Omental fat pad (tissue), 4 donors: Measurements from ENCODE around the gene SESTD1. TPM values are rescaled to one million over a fixed set of nuclear protein-coding genes. Genes with fewer than 3 reads are reported as not detected.

Experiments
- ATAC-seq: fragments of 150-250 bp; one replicate; pipeline ENCODE4 v1.9.1; 2016; ENCODE audit warnings: mild to moderate bottlenecking, moderate library complexity; ENCODE audit not compliant: low FRiP score
- DNase-seq: peaks from one replicate; pipeline ENCODE4 v3.0.0-alpha.2; 2019; ENCODE audit warnings: low spot score
- total RNA-seq, 4 donors: library from RNA; depleted of rRNA; stranded (reverse); fragments of >200 nt; gene quantifications; one replicate each; pipeline ENCODE4 v1.1.0, GENCODE V29; 2016
- TF ChIP-seq, protein P1 (sequence below), 3 donors: fragments of 450-650 bp; IDR thresholded peaks; one replicate each; pipeline ENCODE4 v1.5.1; 2016 to 2017; ENCODE audit warnings: antibody characterized with exemption in 3 of 3, mild to moderate bottlenecking in 3 of 3, moderate library complexity in 2 of 3

SESTD1 gene
- total RNA-seq, 4 donors from 2014 or later = 47.0 to 80.9 (median 56.8) TPM

DNA sequence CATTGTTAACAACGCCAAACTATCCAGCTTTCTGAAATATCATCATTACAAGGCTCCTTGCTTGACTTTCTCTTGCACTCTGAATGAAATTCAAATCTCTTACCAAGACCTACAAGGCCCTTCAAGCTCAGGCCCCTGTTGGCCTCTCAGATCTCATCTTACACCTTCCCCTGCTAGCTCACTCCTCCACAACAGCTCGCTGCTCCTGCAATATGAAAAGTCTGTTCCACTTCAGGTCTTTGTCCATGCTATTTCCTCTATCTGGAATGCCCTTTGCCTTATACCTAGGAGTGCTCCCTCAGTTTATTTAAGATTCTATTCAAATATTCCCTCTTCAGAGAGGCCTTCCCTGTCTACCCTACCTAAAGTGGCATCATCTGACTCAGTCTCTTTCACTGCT, 91.7 kb downstream of the SESTD1 start:
- DNase-seq = no peak
- TF ChIP-seq, protein P1, sequence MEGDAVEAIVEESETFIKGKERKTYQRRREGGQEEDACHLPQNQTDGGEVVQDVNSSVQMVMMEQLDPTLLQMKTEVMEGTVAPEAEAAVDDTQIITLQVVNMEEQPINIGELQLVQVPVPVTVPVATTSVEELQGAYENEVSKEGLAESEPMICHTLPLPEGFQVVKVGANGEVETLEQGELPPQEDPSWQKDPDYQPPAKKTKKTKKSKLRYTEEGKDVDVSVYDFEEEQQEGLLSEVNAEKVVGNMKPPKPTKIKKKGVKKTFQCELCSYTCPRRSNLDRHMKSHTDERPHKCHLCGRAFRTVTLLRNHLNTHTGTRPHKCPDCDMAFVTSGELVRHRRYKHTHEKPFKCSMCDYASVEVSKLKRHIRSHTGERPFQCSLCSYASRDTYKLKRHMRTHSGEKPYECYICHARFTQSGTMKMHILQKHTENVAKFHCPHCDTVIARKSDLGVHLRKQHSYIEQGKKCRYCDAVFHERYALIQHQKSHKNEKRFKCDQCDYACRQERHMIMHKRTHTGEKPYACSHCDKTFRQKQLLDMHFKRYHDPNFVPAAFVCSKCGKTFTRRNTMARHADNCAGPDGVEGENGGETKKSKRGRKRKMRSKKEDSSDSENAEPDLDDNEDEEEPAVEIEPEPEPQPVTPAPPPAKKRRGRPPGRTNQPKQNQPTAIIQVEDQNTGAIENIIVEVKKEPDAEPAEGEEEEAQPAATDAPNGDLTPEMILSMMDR (IDR thresholded peaks at IDR 0.05) = no peak

DNA sequence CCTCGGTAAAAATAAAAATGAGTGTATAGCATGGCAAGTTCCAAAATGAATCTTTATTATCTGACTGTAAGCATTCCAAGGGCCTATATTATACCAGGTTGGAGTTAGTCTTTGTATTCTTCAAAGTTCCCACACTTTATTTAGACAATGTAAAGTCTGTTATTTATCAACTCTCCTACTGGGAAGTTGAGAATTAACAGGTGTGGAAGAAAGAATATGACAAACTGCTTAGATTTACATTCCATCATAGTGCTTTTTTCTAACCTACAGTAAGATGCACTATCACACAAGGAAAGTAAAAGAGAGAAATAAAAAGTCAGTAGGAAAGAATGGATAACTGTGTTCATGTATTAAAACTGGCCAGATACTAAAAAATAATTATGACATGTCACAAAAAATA, 93.3 kb downstream of the SESTD1 start:
- ATAC-seq (no peak), DNase-seq (no peak)
- TF ChIP-seq, protein P1 (IDR thresholded peaks at IDR 0.05) = no peak

More for the DNA sequence above, 91.7 kb downstream of the SESTD1 start:
- ATAC-seq = no peak

DNA sequence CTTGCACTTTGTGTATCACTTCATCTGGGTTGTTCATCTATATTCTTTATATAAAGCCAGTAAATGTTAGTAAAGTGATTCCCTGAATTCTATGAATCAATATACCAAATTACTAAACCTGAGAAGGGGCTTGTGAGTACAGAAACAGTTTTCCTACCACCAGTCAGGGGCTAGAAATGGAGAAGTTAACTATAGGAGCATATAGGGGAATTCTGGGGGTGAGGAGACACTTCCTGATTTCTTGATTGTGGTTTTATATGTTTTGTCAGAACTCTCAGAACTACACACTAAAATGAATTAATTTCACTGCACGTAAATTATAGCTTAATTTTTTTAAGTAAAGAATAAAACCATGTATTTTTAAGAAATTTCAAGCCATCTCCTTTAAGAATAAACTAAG, 93.7 kb downstream of the SESTD1 start:
- no peak for ATAC-seq
- TF ChIP-seq, protein P1 (IDR thresholded peaks at IDR 0.05) = no peak
- no peak for DNase-seq

DNA sequence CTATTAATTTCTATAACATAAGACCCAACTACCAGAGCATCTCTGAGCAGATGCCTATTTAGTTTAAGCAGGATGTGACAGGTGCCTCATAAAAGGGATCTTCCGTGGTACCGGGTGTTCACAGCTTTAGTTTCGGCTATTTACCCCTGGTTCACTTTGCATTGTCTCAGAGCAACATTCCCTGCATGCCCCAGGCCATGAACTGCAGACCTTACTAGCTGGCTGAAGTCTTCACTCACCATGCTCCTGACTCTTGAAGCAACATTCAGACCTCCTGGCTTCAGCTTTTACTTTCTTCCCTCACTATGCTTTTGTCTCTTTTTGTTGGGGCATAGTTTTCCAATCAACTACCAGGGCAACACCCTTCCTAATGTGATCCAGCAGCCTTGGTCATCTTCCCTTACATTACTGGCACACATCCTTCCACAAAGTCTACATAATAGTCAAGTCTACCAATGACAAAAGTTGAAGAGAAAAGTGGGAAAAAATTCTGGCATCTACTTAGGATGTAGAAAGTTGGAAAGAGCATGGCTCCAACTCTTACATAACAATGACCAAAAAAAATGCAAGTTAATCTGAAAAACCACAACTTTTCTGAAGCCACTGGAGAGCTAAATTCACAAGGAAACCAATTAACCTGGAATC, 99.2 kb downstream of the SESTD1 start:
- ATAC-seq (no peak), DNase-seq (no peak)
- TF ChIP-seq, protein P1 (IDR thresholded peaks at IDR 0.05) = no peak

DNA sequence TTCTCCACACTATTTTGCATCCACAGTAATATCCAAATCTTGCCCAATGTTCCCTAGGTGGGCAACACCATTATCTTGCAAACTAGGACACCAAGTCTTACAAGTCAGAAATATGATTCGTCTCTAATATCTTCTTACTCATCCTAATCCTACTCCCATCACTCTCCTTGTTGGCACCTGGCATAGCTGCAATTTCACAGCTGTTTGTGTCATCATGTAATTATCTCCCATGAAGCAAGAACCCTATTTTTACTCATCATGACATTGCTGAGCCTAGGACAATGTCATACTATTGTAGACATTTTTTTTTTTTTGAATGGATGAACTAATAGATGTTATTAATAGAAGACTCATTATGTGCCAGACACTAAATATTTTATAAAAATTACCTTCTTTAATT, 123.4 kb downstream of the SESTD1 start:
- no peak for ATAC-seq

DNA sequence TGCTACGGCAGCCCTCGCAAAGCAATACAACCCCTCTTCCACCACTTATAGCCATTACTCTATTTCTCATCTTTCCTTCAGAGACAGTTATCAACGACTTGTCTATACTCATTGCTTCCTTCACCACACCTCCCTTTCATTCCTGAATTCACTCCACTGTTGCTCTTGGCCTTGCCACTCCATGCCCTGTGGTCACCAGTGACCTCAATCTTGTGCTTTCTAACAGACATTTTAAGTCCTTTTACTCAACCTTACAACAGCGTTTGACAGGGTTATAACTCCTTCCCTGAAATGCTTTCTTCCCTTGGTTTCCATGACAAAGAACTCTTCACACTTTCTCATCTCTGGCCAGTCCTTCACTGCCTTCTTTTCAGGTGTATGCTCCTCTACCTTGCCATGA, 124.1 kb downstream of the SESTD1 start:
- TF ChIP-seq, protein P1 (IDR thresholded peaks at IDR 0.05) = no peak
- DNase-seq (no peak), ATAC-seq (no peak)

More for the DNA sequence above, 123.4 kb downstream of the SESTD1 start:
- TF ChIP-seq, protein P1 (IDR thresholded peaks at IDR 0.05) = no peak
- DNase-seq = no peak

DNA sequence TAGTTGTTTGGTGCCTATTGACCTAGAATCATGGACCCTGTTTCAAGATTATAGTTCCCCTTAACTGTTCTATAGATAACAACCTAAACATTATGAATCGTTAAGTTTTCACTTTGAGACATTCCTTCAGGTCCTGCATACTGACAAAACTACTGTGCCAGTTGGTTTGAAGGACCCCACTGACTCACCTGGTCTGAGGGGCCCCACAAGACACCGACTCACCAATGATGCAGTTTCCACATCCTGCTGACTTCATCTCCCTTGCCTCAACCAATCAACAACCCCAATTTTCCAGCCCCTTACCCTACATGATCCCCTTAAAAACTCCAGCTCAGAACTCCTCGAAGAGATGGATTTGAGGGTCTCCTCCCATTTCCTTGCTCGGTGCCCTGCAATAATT, 125.1 kb downstream of the SESTD1 start:
- DNase-seq (no peak), ATAC-seq (no peak)
- TF ChIP-seq, protein P1 (IDR thresholded peaks at IDR 0.05) = no peak
